Measurements from ENCODE around the gene GALNTL6. TPM values are rescaled to one million over a fixed set of nuclear protein-coding genes. Genes with fewer than 3 reads are reported as not detected.

Gene GALNTL6
- total and polyA plus RNA-seq, 2 donors (not counting 1 experiment from before 2014, with no cell fraction given) = not detected

DNA sequence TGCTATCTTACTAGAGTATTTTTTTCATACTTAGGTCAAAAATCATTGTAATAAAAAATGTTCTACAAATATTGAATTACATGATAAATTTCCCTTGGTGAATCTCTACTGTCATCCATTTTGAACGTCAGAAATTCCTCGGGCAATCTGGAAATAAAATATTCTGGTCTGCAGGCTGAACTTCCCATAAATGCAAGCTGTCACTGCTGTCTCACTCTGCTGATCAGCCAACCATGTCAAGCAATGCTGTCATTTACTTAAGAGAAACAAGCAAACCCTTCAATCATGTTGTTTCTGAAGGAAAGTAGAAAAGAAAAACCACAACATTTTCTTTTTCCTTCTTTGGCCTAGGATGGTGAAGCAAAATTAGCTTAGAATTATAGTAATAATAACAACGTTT lies 841.3 kb downstream of the GALNTL6 start:
- Histone ChIP-seq H3K9ac (ENCODE audit: insufficient read depth, low read length) (no peak overlapping the region), H3K27ac (ENCODE audit: insufficient read depth, low read length) (no peak overlapping the region), H3K79me2 (ENCODE audit: control insufficient read depth, insufficient read depth, low read length) (no peaks in the 10 kb centered on the region), H2AFZ (ENCODE audit: low read length) (no peak overlapping the region), H3K4me3 (replicated peaks in 1 of 4; ENCODE audit: control extremely low read depth in 1 of 4, insufficient read depth in 1 of 4, low read depth in 3 of 4, low read length in 4 of 4) (no peak overlapping the region), H3K4me1 (ENCODE audit: control insufficient read depth, extremely low read depth, insufficient read depth, low read length) (no peaks in the 10 kb centered on the region), H3K9me3 (ENCODE audit: control insufficient read depth, insufficient read depth, low read depth, low read length) (no peaks in the 10 kb centered on the region), H3K4me2 (ENCODE audit: extremely low read depth, insufficient read depth, low read length) (no peak overlapping the region), H3K27me3 (ENCODE audit: control insufficient read depth, insufficient read depth, low read length) (no peaks in the 10 kb centered on the region), H4K20me1 (ENCODE audit: control insufficient read depth, extremely low read depth, insufficient read depth, low read length) (no peaks in the 10 kb centered on the region), H3K36me3 (ENCODE audit: control insufficient read depth, insufficient read depth, low read length) (no peaks in the 10 kb centered on the region)
- no peak for DNase-seq (ENCODE audit: low read depth in 2 of 2)
- TF ChIP-seq EZH2 (IDR thresholded peaks at IDR 0.05; ENCODE audit: low read length, missing control alignments) = no peak
- TF ChIP-seq, protein P1, sequence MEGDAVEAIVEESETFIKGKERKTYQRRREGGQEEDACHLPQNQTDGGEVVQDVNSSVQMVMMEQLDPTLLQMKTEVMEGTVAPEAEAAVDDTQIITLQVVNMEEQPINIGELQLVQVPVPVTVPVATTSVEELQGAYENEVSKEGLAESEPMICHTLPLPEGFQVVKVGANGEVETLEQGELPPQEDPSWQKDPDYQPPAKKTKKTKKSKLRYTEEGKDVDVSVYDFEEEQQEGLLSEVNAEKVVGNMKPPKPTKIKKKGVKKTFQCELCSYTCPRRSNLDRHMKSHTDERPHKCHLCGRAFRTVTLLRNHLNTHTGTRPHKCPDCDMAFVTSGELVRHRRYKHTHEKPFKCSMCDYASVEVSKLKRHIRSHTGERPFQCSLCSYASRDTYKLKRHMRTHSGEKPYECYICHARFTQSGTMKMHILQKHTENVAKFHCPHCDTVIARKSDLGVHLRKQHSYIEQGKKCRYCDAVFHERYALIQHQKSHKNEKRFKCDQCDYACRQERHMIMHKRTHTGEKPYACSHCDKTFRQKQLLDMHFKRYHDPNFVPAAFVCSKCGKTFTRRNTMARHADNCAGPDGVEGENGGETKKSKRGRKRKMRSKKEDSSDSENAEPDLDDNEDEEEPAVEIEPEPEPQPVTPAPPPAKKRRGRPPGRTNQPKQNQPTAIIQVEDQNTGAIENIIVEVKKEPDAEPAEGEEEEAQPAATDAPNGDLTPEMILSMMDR (conservative IDR thresholded peaks at IDR 0.05 in 1 of 2, IDR thresholded peaks at IDR 0.05 in 1 of 2; ENCODE audit: low read depth in 1 of 2, low read length in 2 of 2) = no peak

DNA sequence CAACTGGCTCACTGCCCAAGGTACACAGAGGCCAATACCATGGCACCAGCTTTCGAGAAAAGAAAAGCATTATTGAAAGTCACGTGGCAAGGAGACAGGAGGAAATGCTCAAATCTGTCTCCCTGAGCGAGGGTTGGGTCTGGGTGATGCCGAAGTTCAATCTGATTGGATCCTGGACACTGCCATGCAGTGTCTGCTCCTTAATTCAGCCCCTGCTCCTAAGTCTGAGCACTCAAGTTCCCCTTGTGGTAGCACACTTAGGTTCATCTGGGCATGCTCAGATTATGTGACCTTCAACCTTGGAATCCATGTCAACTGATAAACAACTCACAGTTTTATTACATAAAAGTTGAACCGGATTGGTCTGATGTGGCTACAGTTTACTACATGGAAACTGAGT lies 842.9 kb downstream of the GALNTL6 start:
- no peaks in the 10 kb centered on the region for H3K4me1 ChIP-seq (ENCODE audit: control insufficient read depth, extremely low read depth, insufficient read depth, low read length)
- H3K27me3 ChIP-seq (ENCODE audit: control insufficient read depth, insufficient read depth, low read length) = no peaks in the 10 kb centered on the region
- H3K9me3 ChIP-seq (ENCODE audit: control insufficient read depth, insufficient read depth, low read depth, low read length) = no peaks in the 10 kb centered on the region
- H3K79me2 ChIP-seq (ENCODE audit: control insufficient read depth, insufficient read depth, low read length) = no peaks in the 10 kb centered on the region
- no peak overlapping the region for H3K4me3 ChIP-seq (replicated peaks in 1 of 4; ENCODE audit: control extremely low read depth in 1 of 4, insufficient read depth in 1 of 4, low read depth in 3 of 4, low read length in 4 of 4)
- no peaks in the 10 kb centered on the region for H4K20me1 ChIP-seq (ENCODE audit: control insufficient read depth, extremely low read depth, insufficient read depth, low read length)
- no peak overlapping the region for H3K4me2 ChIP-seq (ENCODE audit: extremely low read depth, insufficient read depth, low read length)
- H3K9ac ChIP-seq (ENCODE audit: insufficient read depth, low read length) = no peak overlapping the region
- no peaks in the 10 kb centered on the region for H3K36me3 ChIP-seq (ENCODE audit: control insufficient read depth, insufficient read depth, low read length)
- no peak overlapping the region for H2AFZ ChIP-seq (ENCODE audit: low read length)
- no peak for DNase-seq (ENCODE audit: low read depth in 2 of 2)
- no peak overlapping the region for H3K27ac ChIP-seq (ENCODE audit: insufficient read depth, low read length)
- no peak for TF ChIP-seq EZH2 (IDR thresholded peaks at IDR 0.05; ENCODE audit: low read length, missing control alignments)
- TF ChIP-seq, protein P1 (conservative IDR thresholded peaks at IDR 0.05 in 1 of 2, IDR thresholded peaks at IDR 0.05 in 1 of 2; ENCODE audit: low read depth in 1 of 2, low read length in 2 of 2) = no peak

DNA sequence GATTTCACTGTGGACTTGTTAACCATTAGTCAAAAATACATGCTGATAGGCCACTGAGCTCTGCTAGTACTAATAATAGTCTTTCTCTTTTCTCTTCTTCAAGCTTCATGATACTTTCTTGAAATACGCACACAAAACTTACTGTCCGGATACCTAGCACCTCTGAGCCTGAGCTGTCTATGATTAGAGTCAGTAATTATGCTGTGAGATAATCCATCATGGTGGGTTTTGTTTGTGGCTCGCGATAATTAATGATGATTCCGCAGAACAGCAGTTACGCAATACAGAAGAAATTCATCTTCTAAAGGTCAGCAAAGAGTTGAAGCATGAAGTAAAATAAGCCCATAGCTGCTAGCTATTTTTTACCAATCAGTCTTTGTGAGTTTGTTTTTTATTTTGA lies 843.9 kb downstream of the GALNTL6 start:
- Histone ChIP-seq H3K79me2 (ENCODE audit: control insufficient read depth, insufficient read depth, low read length) (no peaks in the 10 kb centered on the region), H3K4me3 (replicated peaks in 1 of 4; ENCODE audit: control extremely low read depth in 1 of 4, insufficient read depth in 1 of 4, low read depth in 3 of 4, low read length in 4 of 4) (no peak overlapping the region), H3K36me3 (ENCODE audit: control insufficient read depth, insufficient read depth, low read length) (no peaks in the 10 kb centered on the region), H4K20me1 (ENCODE audit: control insufficient read depth, extremely low read depth, insufficient read depth, low read length) (no peaks in the 10 kb centered on the region), H3K27me3 (ENCODE audit: control insufficient read depth, insufficient read depth, low read length) (no peaks in the 10 kb centered on the region), H3K9ac (ENCODE audit: insufficient read depth, low read length) (no peak overlapping the region), H3K4me2 (ENCODE audit: extremely low read depth, insufficient read depth, low read length) (no peak overlapping the region), H2AFZ (ENCODE audit: low read length) (no peak overlapping the region), H3K27ac (ENCODE audit: insufficient read depth, low read length) (no peak overlapping the region), H3K4me1 (ENCODE audit: control insufficient read depth, extremely low read depth, insufficient read depth, low read length) (no peaks in the 10 kb centered on the region), H3K9me3 (ENCODE audit: control insufficient read depth, insufficient read depth, low read depth, low read length) (no peaks in the 10 kb centered on the region)
- DNase-seq (ENCODE audit: low read depth in 2 of 2) = no peak
- TF ChIP-seq EZH2 (IDR thresholded peaks at IDR 0.05; ENCODE audit: low read length, missing control alignments) = no peak
- TF ChIP-seq, protein P1 (conservative IDR thresholded peaks at IDR 0.05 in 1 of 2, IDR thresholded peaks at IDR 0.05 in 1 of 2; ENCODE audit: low read depth in 1 of 2, low read length in 2 of 2) = no peak
